Gastroesophageal sphincter (tissue), 3 donors: ENCODE data around the gene COL6A1.
"Not testable (repeated sequence)": the region's sequence is repeated elsewhere in the genome, so short reads cannot be mapped to it uniquely, and the experiment has no call there.

ENCODE experiments used
- CTCF ChIP-seq, 4 experiments: fragments of 200-600 bp in 2 of 4; fragments of 450-650 bp in 2 of 4; sonication (generic) in 1 of 4; IDR thresholded peaks; one replicate each; pipeline ENCODE4 v1.5.1; 2017 to 2019; ENCODE audit warnings: antibody characterized with exemption in 4 of 4, mild to moderate bottlenecking in 2 of 4, moderate library complexity in 2 of 4
- EP300 ChIP-seq: sonication (generic); formaldehyde crosslinking; IDR thresholded peaks from one replicate; pipeline ENCODE4 v1.6.1; 2017; ENCODE audit warnings: antibody characterized with exemption, mild to moderate bottlenecking
- POLR2A ChIP-seq, 2 donors: fragments of 450-650 bp; IDR thresholded peaks; one replicate each; pipeline ENCODE4 v1.6.1; 2017; ENCODE audit warnings: antibody characterized with exemption in 2 of 2, mild to moderate bottlenecking in 2 of 2, moderate library complexity in 1 of 2
- POLR2AphosphoS5 ChIP-seq: sonication (generic); formaldehyde crosslinking; IDR thresholded peaks from one replicate; pipeline ENCODE4 v1.6.1; 2017; ENCODE audit warnings: antibody characterized with exemption

- not testable (repeated sequence) for TF ChIP-seq CTCF (IDR thresholded peaks at IDR 0.05); POLR2A (IDR thresholded peaks at IDR 0.05); POLR2AphosphoS5; EP300
These were observed 29.0 kb upstream of the COL6A1 start for GRCh38 chr21:45952527-45952926.
